Parathyroid adenoma (tissue), 2 donors: ENCODE results near the gene SIGLEC15.

Source experiments
- H2AFZ ChIP-seq: fragments of 300-600 bp; sonication (generic); one replicate; pipeline ENCODE4 v1.7.0; 2017; ENCODE audit warnings: antibody characterized with exemption, mild to moderate bottlenecking
- H3K27ac ChIP-seq: fragments of 300-600 bp; sonication (generic); one replicate; pipeline ENCODE4 v1.7.0; 2017
- H3K27me3 ChIP-seq: fragments of 300-600 bp; sonication (generic); one replicate; pipeline ENCODE4 v1.7.0; 2017; ENCODE audit warnings: low read length; ENCODE audit not compliant: control insufficient read depth, insufficient read depth
- H3K36me3 ChIP-seq: fragments of 300-600 bp; sonication (generic); one replicate; pipeline ENCODE4 v1.7.0; 2017; ENCODE audit warnings: low read length; ENCODE audit not compliant: control insufficient read depth, insufficient read depth
- H3K4me1 ChIP-seq: fragments of 300-600 bp; sonication (generic); one replicate; pipeline ENCODE4 v1.7.0; 2017; ENCODE audit warnings: control low read depth
- H3K4me2 ChIP-seq: fragments of 300-600 bp; sonication (generic); one replicate; pipeline ENCODE4 v1.7.0; 2017; ENCODE audit warnings: low read length
- H3K4me3 ChIP-seq: fragments of 300-600 bp; sonication (generic); one replicate; pipeline ENCODE4 v1.7.0; 2017; ENCODE audit warnings: low read depth, low read length
- H3K79me2 ChIP-seq: fragments of 300-600 bp; sonication (generic); one replicate; pipeline ENCODE4 v1.7.0; 2017; ENCODE audit warnings: control low read depth
- H3K9ac ChIP-seq: fragments of 300-600 bp; sonication (generic); one replicate; pipeline ENCODE4 v1.7.0; 2017; ENCODE audit warnings: mild to moderate bottlenecking
- H3K9me3 ChIP-seq: fragments of 300-600 bp; sonication (generic); one replicate; pipeline ENCODE4 v1.7.0; 2017; ENCODE audit warnings: low read length; ENCODE audit not compliant: control insufficient read depth
- TF ChIP-seq, protein P1 (sequence below): fragments of 300-600 bp; sonication (generic); IDR thresholded peaks from one replicate; pipeline ENCODE4 v1.7.0; 2017; ENCODE audit warnings: antibody characterized with exemption, mild to moderate bottlenecking
- donor health status: primary hyperparathyroidism.

SIGLEC15 gene

DNA sequence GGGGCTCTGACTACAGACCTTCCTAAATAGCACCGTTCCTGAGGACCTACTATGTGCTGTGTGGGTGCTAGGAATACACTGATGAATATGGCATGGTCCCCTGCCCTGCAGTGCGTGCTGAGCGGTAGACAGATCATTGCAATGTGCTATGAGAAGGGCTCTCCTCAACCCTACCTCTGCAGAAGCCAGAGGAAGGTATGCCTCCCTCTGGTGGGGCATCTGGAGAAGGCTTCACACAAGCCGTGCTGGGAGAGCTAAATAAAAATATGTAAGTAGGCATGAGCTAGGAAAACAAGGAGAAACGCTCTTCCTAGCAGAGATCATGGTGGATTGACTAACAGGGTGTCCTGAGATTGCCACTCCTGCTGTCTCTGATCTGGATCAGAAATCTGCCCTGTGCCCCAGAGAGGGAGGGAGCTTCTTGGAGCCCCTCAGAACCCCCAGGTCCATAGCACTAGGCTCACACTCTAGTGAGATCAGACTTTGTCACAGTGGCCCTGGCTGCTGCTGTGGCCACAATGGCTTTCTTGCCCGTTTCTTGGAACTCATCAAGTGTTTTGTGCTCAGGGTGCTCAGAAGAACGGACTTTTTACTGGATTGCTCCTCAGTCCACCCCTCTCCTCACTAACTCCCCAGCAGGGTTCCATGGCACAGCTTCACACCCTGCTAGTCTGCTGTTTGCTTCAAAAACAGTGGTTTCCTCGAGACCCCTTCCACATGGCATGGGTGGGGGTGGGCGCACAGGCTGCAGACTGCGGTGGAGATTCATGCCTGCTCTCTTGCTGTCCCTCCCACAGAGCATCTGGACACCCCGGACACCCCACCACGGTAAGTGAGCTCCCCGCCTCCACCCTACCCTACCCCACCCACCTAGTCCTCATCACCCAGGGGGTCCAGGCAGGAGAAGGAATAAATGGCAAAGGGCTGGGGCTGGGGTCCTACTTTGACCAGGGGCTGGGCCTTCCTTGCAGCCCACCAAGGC, 14.2 kb downstream of the SIGLEC15 start:
- Histone ChIP-seq H3K4me3 (no peak overlapping the region), H2AFZ (peak overlapping the region; percentile 51), H3K79me2 (no peaks in the 10 kb centered on the region), H3K9me3 (no peaks in the 10 kb centered on the region), H3K27ac (no peak overlapping the region), H3K27me3 (no peaks in the 10 kb centered on the region), H3K36me3 (no peaks in the 10 kb centered on the region), H3K4me2 (no peak overlapping the region), H3K9ac (no peak overlapping the region), H3K4me1 (peaks cover 2% of the 10 kb centered on the region)
- TF ChIP-seq, protein P1, sequence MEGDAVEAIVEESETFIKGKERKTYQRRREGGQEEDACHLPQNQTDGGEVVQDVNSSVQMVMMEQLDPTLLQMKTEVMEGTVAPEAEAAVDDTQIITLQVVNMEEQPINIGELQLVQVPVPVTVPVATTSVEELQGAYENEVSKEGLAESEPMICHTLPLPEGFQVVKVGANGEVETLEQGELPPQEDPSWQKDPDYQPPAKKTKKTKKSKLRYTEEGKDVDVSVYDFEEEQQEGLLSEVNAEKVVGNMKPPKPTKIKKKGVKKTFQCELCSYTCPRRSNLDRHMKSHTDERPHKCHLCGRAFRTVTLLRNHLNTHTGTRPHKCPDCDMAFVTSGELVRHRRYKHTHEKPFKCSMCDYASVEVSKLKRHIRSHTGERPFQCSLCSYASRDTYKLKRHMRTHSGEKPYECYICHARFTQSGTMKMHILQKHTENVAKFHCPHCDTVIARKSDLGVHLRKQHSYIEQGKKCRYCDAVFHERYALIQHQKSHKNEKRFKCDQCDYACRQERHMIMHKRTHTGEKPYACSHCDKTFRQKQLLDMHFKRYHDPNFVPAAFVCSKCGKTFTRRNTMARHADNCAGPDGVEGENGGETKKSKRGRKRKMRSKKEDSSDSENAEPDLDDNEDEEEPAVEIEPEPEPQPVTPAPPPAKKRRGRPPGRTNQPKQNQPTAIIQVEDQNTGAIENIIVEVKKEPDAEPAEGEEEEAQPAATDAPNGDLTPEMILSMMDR: peak; percentile 71

DNA sequence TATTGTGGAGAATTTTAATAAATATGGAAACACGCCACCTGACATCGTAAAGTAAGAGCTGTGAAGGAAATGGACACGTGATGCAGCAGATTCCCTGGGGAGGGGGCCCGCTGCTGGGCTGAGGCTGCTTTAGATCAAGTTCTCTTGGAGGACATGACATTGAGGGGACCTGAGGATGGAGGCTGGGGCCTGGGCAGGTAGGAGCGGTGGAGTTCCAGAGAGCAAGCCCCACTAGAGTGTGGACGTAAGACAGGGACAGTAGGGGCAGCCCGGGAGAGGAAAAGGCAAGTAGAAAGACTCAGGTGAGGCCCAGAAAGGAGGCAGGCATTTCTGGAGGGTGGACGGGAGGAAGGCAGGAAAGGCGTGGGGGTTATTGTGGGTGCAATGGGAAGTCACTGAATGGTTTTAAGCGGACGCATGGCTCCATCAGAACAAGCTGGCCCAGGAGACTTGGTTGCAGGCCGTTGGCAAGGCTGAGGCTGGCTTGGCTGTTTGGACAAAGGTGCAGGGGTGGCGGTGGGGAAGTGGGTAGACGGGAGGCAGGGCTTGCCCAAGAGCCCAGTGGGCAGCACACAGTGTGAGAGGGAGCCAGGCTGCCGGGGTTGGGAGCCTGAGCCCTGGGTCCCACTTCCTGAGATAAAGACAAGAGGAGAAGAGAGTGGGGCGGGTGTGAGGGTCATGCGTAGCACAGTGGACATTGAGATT, 15.7 kb downstream of the SIGLEC15 start:
- H3K4me3 ChIP-seq: no peak overlapping the region
- TF ChIP-seq, protein P1: no peak
- no peak overlapping the region for H3K27ac ChIP-seq
- no peaks in the 10 kb centered on the region for H3K27me3 ChIP-seq
- H3K79me2 ChIP-seq: no peaks in the 10 kb centered on the region
- H3K9me3 ChIP-seq: no peaks in the 10 kb centered on the region
- no peak overlapping the region for H2AFZ ChIP-seq
- H3K9ac ChIP-seq: no peak overlapping the region
- H3K4me1 ChIP-seq: peaks cover 9% of the 10 kb centered on the region
- H3K4me2 ChIP-seq: no peak overlapping the region
- no peaks in the 10 kb centered on the region for H3K36me3 ChIP-seq

DNA sequence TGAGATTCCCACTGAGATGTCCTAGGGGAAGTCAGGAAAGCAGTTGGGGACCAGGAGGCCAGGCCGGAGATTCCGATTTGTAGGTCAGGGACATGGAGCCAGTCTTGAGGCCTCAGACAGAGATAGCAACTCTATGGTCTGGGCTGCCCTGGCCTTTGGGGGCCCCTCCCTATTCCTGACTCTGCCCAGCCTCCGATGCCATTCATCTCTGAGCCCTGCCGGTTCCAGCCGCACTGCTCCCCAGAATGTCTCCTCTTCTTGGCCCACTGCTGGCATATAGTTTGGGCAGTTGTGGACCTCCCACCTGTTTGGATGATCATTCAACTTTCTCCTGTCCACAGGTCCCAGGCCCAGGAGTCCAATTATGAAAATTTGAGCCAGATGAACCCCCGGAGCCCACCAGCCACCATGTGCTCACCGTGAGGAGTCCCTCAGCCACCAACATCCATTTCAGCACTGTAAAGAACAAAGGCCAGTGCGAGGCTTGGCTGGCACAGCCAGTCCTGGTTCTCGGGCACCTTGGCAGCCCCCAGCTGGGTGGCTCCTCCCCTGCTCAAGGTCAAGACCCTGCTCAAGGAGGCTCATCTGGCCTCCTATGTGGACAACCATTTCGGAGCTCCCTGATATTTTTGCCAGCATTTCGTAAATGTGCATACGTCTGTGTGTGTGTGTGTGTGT, 16.4 kb downstream of the SIGLEC15 start:
- H3K4me2 ChIP-seq: no peak overlapping the region
- peaks cover 9% of the 10 kb centered on the region for H3K4me1 ChIP-seq
- H3K9me3 ChIP-seq: no peaks in the 10 kb centered on the region
- H2AFZ ChIP-seq: no peak overlapping the region
- no peak overlapping the region for H3K9ac ChIP-seq
- H3K27me3 ChIP-seq: no peaks in the 10 kb centered on the region
- no peaks in the 10 kb centered on the region for H3K79me2 ChIP-seq
- H3K4me3 ChIP-seq: no peak overlapping the region
- no peaks in the 10 kb centered on the region for H3K36me3 ChIP-seq
- TF ChIP-seq, protein P1: no peak
- no peak overlapping the region for H3K27ac ChIP-seq

DNA sequence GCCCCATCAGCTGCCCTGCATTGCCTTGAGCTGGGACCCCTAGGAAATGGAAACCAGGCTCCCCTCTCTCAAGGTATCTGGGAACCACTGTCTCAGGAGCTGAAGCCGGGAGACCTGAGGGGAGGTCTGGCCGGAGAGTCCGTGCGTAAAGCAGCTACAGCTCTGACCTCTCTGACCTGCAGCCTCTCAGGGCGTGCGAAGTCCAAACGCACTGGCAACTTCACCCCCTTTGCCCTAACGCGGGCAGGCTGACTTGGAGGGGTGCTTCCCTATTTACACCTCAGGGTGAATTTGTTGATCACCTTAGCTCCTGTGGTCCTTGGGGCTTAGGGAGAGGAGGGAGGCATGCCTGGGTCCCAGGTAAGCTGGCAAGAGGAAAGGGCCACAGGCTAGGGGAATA, 17.5 kb downstream of the SIGLEC15 start:
- H3K27me3 ChIP-seq: no peaks in the 10 kb centered on the region
- no peak overlapping the region for H3K27ac ChIP-seq
- H3K79me2 ChIP-seq: no peaks in the 10 kb centered on the region
- H3K36me3 ChIP-seq: no peaks in the 10 kb centered on the region
- peaks cover 7% of the 10 kb centered on the region for H3K4me1 ChIP-seq
- no peak overlapping the region for H2AFZ ChIP-seq
- H3K9ac ChIP-seq: no peak overlapping the region
- H3K4me2 ChIP-seq: no peak overlapping the region
- TF ChIP-seq, protein P1: no peak
- no peak overlapping the region for H3K4me3 ChIP-seq
- no peaks in the 10 kb centered on the region for H3K9me3 ChIP-seq
